NCI-H2081 (cell line): ENCODE measurements around the gene UXS1.

Experiments
- DNase-seq, 2 experiments: peaks; one replicate each; lab custom pipeline; 2025; lab: John Stamatoyannopoulos, UW

The UXS1 gene

DNA sequence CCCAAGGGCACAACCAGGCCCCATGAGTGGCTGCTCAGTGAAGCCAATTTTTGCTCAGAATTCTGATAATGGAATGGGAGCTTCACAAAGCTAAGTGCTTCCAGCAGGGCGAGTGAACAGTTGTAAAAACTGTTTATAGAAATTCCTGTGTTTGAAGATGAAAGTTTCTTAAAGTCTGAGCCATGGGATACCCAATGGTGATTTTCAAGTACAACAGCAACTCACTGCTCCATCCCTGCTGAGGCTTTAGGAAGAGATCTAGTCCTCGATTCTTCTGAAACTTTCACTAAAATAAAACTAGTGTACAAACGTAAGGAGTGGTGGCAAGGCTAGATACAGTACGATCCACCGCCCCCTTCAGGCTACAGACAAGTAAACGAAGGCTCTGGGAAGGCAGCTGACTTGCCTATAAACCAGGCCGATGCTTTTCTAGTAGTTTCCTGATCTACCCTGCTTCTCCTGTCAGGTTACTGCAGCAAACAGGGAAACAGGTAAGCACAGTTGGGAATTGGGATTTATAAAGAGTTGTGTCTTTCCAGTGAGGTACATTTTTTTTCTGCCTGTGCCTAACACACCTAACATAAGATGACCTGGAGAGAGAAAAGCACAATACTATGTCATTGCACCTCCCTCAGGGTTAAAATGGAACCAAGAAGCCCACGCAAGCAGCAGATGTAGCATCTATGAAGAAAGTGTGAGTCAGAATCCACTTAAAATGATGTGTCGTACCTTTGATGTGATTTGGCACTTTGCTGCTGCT is 108.7 kb downstream of the UXS1 start:
- no peak for DNase-seq

DNA sequence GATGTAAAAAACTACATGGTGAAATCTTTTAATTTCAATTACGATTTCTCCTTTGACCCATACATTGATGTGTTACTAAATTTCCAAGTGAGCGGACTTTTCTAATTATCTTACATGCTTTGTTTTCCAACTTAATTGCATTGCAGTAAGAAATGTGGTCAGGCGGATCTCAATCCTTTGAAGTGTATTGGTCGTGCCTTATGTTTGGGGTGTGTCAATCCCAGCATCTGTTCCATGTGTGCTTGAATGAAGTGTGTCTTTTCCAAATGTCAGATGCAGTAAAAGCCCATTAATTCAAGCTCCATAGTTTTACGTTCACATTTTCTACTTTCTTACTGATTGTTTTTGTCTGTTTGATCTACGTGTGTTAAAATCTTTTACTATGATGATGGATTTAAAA is 113.1 kb downstream of the UXS1 start:
- no peak for DNase-seq

DNA sequence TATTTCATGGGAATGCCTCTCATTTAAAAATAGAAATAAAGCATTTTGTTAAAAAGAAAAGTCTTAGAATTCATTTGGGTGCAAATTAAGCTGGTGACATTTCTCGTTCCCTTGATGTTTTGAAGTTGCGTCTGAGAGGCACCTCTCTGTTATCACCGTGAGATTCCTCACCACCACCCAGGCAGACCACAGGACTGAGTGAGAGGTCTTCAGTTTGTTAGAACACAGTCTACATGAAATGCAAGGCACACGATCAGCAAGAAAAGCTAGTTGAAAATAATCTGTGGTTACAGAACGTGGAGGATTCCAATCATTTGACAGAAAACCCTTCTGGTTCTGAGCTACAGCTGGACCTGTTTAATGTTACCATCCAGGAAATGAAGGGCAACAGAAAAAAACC is 116.0 kb downstream of the UXS1 start:
- no peak for DNase-seq

GRCh38 chr2:106076941-106077340 is 117.2 kb downstream of the UXS1 start:
- DNase-seq: no peak

GRCh38 chr2:106075048-106075447 is 119.1 kb downstream of the UXS1 start:
- no peak for DNase-seq

- no peak for DNase-seq
Measured at GRCh38 chr2:106073678-106074406, 120.3 kb downstream of the UXS1 start.

GRCh38 chr2:106070181-106070580 is 123.9 kb downstream of the UXS1 start:
- no peak for DNase-seq

GRCh38 chr2:106068451-106068850 is 125.7 kb downstream of the UXS1 start:
- DNase-seq: no peak

- DNase-seq: no peak
Measured at GRCh38 chr2:106065983-106066820, 127.9 kb downstream of the UXS1 start.

GRCh38 chr2:106065268-106065982 is 128.7 kb downstream of the UXS1 start:
- DNase-seq: no peak

DNA sequence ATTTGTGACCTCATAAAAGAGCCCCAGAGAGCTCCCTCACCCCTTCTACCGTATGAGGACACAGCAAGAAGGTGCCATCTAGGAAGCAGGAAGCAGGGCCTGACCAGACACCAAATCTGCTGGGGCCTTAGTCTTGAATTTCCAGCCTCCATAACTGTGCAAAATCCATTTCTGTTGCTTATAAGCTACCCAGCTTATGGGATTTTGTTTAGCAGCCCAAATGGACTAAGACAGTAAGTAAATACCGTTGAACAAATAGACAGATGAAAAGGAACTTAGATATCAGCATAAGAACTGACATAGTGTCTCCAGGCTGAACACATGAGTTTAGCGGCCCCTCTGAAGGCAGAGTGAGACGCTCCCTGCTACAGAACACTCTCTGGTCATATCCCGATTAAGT is 130.9 kb downstream of the UXS1 start:
- no peak for DNase-seq

DNA sequence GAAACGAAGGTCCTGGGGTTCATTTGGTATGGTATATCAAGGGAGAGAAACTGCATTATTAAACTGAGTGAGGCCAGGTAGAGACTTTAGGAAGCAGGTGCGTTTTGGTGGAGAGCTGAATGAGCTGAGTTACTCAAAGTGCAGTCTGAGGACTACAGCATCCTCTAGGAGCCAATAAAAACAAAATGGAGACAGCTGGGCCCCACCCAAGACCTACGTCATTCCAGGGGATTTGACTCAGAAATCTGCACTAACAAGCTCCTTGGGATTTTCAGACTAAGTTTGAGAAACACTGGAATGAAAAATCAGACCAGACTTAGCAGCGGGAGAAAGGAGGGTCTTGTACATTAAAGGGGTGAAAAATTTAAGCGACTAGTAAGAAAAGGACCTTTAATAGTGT is 131.5 kb downstream of the UXS1 start:
- DNase-seq: no peak

GRCh38 chr2:106061611-106062349 is 132.3 kb downstream of the UXS1 start:
- no peak for DNase-seq

DNA sequence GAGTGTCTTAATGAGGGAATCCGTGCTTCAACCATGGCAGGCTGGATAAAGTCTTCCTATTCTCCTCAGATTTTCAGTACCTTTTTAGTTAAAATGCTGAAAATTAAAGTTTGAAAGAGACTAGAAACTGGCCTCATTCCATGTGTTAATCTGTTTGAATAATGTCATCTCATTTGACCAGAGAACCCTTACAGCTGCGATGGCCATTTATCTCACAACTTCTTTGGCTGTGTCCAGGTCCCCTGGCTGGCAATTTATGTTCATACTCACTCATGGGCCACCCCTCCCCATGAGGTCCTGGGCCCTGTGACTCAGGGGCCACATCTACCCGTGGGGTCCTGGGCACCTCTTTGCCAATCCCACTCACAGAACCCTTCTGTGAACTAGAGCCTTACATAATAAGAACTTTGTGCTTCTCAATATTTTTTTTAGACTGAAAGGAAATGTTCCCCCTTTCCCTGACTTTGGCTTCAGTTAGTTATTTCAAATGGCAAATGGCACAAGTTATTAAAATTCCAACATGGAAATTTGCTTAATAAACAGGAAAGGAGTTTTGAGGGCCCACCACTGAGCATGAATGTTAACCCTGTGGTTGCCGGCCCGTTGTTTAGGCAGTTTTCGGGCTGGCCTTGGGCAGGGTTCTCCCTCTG is 134.6 kb downstream of the UXS1 start:
- DNase-seq: no peak

DNA sequence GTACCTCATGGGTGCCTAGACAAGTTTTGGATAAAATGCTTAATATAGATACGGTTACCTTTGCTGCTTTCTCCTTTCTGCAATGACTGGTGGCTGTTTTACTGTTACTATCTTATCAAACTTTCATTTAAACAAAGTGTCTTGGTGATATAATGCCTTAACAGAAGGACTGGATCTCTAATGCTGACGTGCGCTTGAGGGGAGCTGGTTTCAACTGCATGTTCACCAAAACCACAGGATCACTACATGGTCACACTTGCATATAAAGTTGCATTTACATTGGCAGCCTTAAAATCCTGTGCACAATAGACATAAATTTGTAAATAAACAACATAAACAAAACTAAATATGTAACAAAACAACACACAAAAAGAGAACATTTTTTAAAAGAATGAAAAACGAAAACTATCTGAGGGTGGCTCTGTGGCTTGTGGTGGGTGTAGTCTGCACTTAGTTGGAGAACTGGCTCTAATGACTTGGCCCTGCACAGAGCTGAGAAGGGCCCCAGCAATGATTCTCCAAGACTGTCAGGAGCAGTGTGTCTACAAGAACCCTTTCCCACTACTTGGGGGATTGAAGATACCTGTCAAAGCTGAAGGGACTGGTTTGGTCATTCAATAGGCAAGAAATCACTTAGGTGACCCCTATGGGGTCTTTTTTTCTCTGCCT is 135.5 kb downstream of the UXS1 start:
- DNase-seq: no peak

DNA sequence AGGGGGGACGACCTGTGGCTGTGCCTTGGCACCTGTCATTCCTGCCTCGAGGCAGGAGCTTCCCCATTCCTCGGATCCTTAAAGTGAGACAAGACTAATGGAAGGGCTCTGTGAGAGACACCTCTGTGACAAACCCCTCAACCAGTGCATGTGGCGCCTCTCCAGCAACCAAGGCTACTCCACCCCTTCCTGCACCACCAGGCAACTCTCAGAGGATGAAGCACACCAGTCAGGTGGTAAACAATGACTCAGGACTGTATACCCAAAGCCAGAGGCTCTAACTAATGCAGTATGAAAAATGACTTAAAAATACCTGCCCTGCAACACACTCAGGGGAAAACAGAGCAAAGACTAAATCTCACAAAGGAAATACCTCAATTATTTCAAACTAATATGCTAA is 136.9 kb downstream of the UXS1 start:
- DNase-seq: no peak

- DNase-seq: no peak
Measured at GRCh38 chr2:106054880-106055655, 139.0 kb downstream of the UXS1 start.

- no peak for DNase-seq
Measured at GRCh38 chr2:106054321-106054720, 139.8 kb downstream of the UXS1 start.

- no peak for DNase-seq
Measured at GRCh38 chr2:106053581-106053980, 140.5 kb downstream of the UXS1 start.
